ENCODE measurements around the gene LY6G6C.

LY6G6C gene

DNA sequence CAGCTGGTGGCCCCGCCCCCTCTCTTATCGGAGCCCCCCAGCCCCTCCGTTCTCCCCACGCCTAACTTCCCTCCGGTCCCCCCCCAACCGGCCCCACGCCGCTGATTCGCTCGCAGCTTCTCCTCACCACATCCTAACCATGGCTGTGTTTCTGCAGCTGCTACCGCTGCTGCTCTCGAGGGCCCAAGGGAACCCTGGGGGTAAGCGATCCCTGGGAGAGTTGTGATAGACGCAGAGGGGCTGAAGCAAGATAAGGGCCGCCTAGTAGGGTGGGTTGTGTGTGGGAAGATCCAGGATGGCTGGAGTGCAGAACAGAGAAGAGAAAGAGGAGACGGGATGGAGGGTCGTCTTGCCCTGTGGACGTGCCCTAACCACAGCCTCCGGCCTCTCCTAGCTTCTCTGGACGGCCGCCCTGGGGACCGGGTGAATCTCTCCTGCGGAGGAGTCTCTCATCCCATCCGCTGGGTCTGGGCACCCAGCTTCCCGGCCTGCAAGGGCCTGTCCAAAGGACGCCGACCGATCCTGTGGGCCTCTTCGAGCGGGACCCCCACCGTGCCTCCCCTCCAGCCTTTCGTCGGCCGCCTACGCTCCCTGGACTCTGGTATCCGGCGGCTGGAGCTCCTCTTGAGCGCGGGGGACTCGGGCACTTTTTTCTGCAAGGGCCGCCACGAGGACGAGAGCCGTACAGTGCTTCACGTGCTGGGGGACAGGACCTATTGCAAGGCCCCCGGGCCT is 1.9 kb upstream of the LY6G6C start, which contains the start of gene MPIG6B:
MPIG6B (plus strand) TSS at position 129 of the 735 bp plus-strand sequence; CDS start at position 140, 11 bp downstream.
- H3K79me2 ChIP-seq (ENCODE audit: control insufficient read depth, low read length) = no peaks in the 10 kb centered on the region
- H3K9me2 ChIP-seq (replicated peaks; ENCODE audit: control insufficient read depth, low read length) = no peaks in the 10 kb centered on the region

DNA sequence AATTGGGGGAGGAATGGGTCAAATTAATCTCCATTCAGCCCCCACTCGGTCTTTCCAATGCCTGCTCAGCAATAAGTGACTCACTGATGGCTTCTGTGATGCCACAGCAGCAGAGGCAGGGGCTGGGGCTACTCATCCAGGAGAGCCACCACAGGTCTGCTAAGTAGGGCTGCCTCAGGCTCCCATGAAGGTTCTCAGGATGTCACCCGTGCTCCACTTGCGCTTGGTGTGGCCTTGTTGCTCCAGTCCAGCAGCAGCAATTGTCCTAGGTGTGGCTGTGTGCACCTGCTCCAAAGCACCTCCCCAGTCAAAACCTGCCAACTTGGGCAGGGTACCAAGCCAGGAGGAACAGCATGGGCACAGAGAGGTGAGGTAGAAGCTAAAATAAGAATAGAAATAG is 627 bp upstream of the LY6G6C start:
- TF ChIP-seq EZH2phosphoT487 (IDR thresholded peaks at IDR 0.05; ENCODE audit: borderline replicate concordance, low read length) = no peak
- TF ChIP-seq, protein P1, sequence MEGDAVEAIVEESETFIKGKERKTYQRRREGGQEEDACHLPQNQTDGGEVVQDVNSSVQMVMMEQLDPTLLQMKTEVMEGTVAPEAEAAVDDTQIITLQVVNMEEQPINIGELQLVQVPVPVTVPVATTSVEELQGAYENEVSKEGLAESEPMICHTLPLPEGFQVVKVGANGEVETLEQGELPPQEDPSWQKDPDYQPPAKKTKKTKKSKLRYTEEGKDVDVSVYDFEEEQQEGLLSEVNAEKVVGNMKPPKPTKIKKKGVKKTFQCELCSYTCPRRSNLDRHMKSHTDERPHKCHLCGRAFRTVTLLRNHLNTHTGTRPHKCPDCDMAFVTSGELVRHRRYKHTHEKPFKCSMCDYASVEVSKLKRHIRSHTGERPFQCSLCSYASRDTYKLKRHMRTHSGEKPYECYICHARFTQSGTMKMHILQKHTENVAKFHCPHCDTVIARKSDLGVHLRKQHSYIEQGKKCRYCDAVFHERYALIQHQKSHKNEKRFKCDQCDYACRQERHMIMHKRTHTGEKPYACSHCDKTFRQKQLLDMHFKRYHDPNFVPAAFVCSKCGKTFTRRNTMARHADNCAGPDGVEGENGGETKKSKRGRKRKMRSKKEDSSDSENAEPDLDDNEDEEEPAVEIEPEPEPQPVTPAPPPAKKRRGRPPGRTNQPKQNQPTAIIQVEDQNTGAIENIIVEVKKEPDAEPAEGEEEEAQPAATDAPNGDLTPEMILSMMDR (IDR thresholded peaks at IDR 0.05; ENCODE audit: low read depth, low read length, poor library complexity, severe bottlenecking) = no peak
- Histone ChIP-seq H3F3A (ENCODE audit: control insufficient read depth, insufficient read depth) (no peaks in the 10 kb centered on the region), H3K79me2 (ENCODE audit: control insufficient read depth, low read length) (no peaks in the 10 kb centered on the region), H3K9me3 (ENCODE audit: control insufficient read depth, insufficient read depth, low read length) (no peaks in the 10 kb centered on the region), H3K27me3 (ENCODE audit: control insufficient read depth, low read length) (peaks cover 10% of the 10 kb centered on the region; the same call in 1 of the 2 replicates), H3K27ac (ENCODE audit: low read depth, low read length) (no peak overlapping the region), H3K4me3 (ENCODE audit: low read length) (no peak overlapping the region), H3K4me2 (ENCODE audit: low read length) (no peak overlapping the region), H4K20me1 (ENCODE audit: control insufficient read depth, insufficient read depth, low read depth, low read length) (no peaks in the 10 kb centered on the region), H3K9me2 (replicated peaks; ENCODE audit: control insufficient read depth, low read length) (no peaks in the 10 kb centered on the region), H3K36me3 (ENCODE audit: control insufficient read depth, low read length) (peaks cover 8% of the 10 kb centered on the region), H3K4me1 (ENCODE audit: control insufficient read depth, low read length) (peaks cover 5% of the 10 kb centered on the region)

More for the DNA sequence above, 1.9 kb upstream of the LY6G6C start, which contains the start of gene MPIG6B:
- Histone ChIP-seq H4K20me1 (ENCODE audit: control insufficient read depth, insufficient read depth, low read depth, low read length) (no peaks in the 10 kb centered on the region), H3K9me3 (ENCODE audit: control insufficient read depth, insufficient read depth, low read length) (no peaks in the 10 kb centered on the region), H3K4me3 (ENCODE audit: low read length) (no peak within 1 kb of the TSS), H3K36me3 (ENCODE audit: control insufficient read depth, low read length) (peaks cover 16% of the 10 kb centered on the region), H3K4me2 (ENCODE audit: low read length) (no peak within 1 kb of the TSS), H3F3A (ENCODE audit: control insufficient read depth, insufficient read depth) (peaks cover 3% of the 10 kb centered on the region), H3K27ac (ENCODE audit: low read depth, low read length) (no peak within 1 kb of the TSS), H3K4me1 (ENCODE audit: control insufficient read depth, low read length) (peaks cover 18% of the 10 kb centered on the region), H3K27me3 (ENCODE audit: control insufficient read depth, low read length) (peaks cover 10% of the 10 kb centered on the region; the same call in 1 of the 2 replicates)
- no peak for TF ChIP-seq EZH2phosphoT487 (IDR thresholded peaks at IDR 0.05; ENCODE audit: borderline replicate concordance, low read length)
- TF ChIP-seq, protein P1 (IDR thresholded peaks at IDR 0.05; ENCODE audit: low read depth, low read length, poor library complexity, severe bottlenecking) = no peak

DNA sequence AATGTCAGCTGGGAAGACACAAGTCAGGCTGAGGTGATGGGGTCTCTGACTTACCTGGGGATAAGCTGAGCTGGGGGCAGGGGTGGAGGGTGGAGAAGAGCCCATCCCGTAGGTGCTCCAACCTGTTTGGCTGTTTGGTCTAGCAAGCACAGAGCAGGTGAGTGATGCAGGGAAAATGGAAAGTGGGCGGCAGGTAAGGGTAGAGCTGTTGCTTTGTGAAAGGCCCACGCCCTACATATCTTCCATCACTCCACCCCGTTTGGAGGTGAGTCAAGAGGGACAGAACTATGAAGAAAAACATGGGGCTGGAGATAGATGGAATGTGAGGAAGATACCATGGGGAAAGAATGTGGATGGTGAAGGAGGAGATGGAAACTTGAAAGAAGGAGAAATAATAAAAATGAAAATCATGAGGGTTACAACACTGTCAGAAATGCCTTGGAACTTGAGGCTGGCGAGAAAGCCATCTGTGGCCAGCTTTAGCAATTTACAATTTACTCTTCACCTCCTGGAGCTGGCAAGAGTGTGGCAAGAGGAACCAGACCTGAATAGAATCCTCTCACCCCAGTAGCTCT is 1.3 kb downstream of the LY6G6C start:
- H3K36me3 ChIP-seq (ENCODE audit: control insufficient read depth, low read length) = no peaks in the 10 kb centered on the region
- no peaks in the 10 kb centered on the region for H3K9me2 ChIP-seq (replicated peaks; ENCODE audit: control insufficient read depth, low read length)
- H3K4me3 ChIP-seq (ENCODE audit: low read length) = no peak overlapping the region
- TF ChIP-seq, protein P1 (IDR thresholded peaks at IDR 0.05; ENCODE audit: low read depth, low read length, poor library complexity, severe bottlenecking) = no peak
- no peak for TF ChIP-seq EZH2phosphoT487 (IDR thresholded peaks at IDR 0.05; ENCODE audit: borderline replicate concordance, low read length)
- H3K79me2 ChIP-seq (ENCODE audit: control insufficient read depth, low read length) = no peaks in the 10 kb centered on the region
- H3K27ac ChIP-seq (ENCODE audit: low read depth, low read length) = no peak overlapping the region
- no peak overlapping the region for H3K4me2 ChIP-seq (ENCODE audit: low read length)
- peaks cover 10% of the 10 kb centered on the region; the same call in 1 of the 2 replicates for H3K27me3 ChIP-seq (ENCODE audit: control insufficient read depth, low read length)
- H3F3A ChIP-seq (ENCODE audit: control insufficient read depth, insufficient read depth) = no peaks in the 10 kb centered on the region
- no peaks in the 10 kb centered on the region for H4K20me1 ChIP-seq (ENCODE audit: control insufficient read depth, insufficient read depth, low read depth, low read length)
- no peaks in the 10 kb centered on the region for H3K9me3 ChIP-seq (ENCODE audit: control insufficient read depth, insufficient read depth, low read length)
- no peaks in the 10 kb centered on the region for H3K4me1 ChIP-seq (ENCODE audit: control insufficient read depth, low read length)
